Dendritic cell treated with granulocyte-macrophage colony-stimulating factor and Interleukin-4, amounts not matched to agents 40 ng/mL and 50 ng/mL, for 4 days (primary cell): Measurements from ENCODE around the gene XYLT2.

Experiments
- H3K27ac Mint-ChIP-seq: one replicate; pipeline ENCODE4 v1.8.0; 2022; ENCODE audit warnings: mild to moderate bottlenecking, mixed read lengths
- H3K27me3 Mint-ChIP-seq: one replicate; pipeline ENCODE4 v1.8.0; 2022; ENCODE audit warnings: mild to moderate bottlenecking, mixed read lengths
- H3K36me3 Mint-ChIP-seq: one replicate; pipeline ENCODE4 v1.8.0; 2022; ENCODE audit warnings: low read depth, mixed read lengths
- H3K4me1 Mint-ChIP-seq: one replicate; pipeline ENCODE4 v1.8.0; 2022; ENCODE audit warnings: low read depth, mixed read lengths
- H3K4me3 Mint-ChIP-seq: one replicate; pipeline ENCODE4 v1.8.0; 2022; ENCODE audit warnings: mild to moderate bottlenecking, moderate library complexity, mixed read lengths
- H3K9me3 Mint-ChIP-seq: one replicate; pipeline ENCODE4 v1.8.0; 2022; ENCODE audit warnings: mixed read lengths
- intact Hi-C: fragments of 100-400 bp; cut with micrococcal nuclease; formaldehyde crosslinking; loops from one replicate; pipeline ENCODE4 v1.15.0; 2022

The XYLT2 gene

GRCh38 chr17:50371526-50371925 is 25.6 kb downstream of the XYLT2 start:
- Mint-ChIP-seq H3K27me3 (no peaks in the 10 kb centered on the region), H3K36me3 (peaks cover 62% of the 10 kb centered on the region), H3K4me1 (peaks cover 18% of the 10 kb centered on the region), H3K4me3 (no peak overlapping the region), H3K27ac (no peak overlapping the region), H3K9me3 (no peaks in the 10 kb centered on the region)
- intact Hi-C loops: no loop called here

GRCh38 chr17:50372222-50372757 is 26.4 kb downstream of the XYLT2 start:
- Mint-ChIP-seq H3K36me3 (peaks cover 54% of the 10 kb centered on the region), H3K4me3 (peak overlapping the region; percentile 96), H3K27me3 (no peaks in the 10 kb centered on the region), H3K9me3 (no peaks in the 10 kb centered on the region), H3K4me1 (peaks cover 18% of the 10 kb centered on the region), H3K27ac (peak overlapping the region; percentile 96)
- intact Hi-C loops: loop anchor here (1.0 kb wide), 1 partner anchor 25 kb away; the partner anchor contains the start of gene LRRC59

- H3K4me1 Mint-ChIP-seq: peaks cover 18% of the 10 kb centered on the region
- peaks cover 48% of the 10 kb centered on the region for H3K36me3 Mint-ChIP-seq
- peak within 1 kb of the TSS; percentile 96 for H3K4me3 Mint-ChIP-seq
- H3K27me3 Mint-ChIP-seq: no peaks in the 10 kb centered on the region
- H3K9me3 Mint-ChIP-seq: no peaks in the 10 kb centered on the region
- intact Hi-C loops: loop anchor here (1.0 kb wide), 1 partner anchor 24 kb away; the partner anchor contains the start of gene LRRC59
- peak within 1 kb of the TSS; percentile 96 for H3K27ac Mint-ChIP-seq
Observed at GRCh38 chr17:50372758-50373556, 27.0 kb downstream of the XYLT2 start, which contains the start of the genes EME1 and MRPL27. Gene EME1, plus strand, starts transcription at chr17:50373229. Its CDS starts 1,980 bp downstream, at chr17:50375209. Gene MRPL27, minus strand, starts transcription at chr17:50373184. Its CDS starts 14 bp downstream, at chr17:50373170.

- H3K9me3 Mint-ChIP-seq: no peaks in the 10 kb centered on the region
- H3K27me3 Mint-ChIP-seq: no peaks in the 10 kb centered on the region
- H3K4me3 Mint-ChIP-seq: no peak overlapping the region
- no peak overlapping the region for H3K27ac Mint-ChIP-seq
- intact Hi-C loops: no loop called here
- peaks cover 18% of the 10 kb centered on the region for H3K4me1 Mint-ChIP-seq
- peaks cover 41% of the 10 kb centered on the region for H3K36me3 Mint-ChIP-seq
Observed at GRCh38 chr17:50373705-50374104, 27.8 kb downstream of the XYLT2 start.

- Mint-ChIP-seq H3K4me1 (peaks cover 17% of the 10 kb centered on the region), H3K27me3 (no peaks in the 10 kb centered on the region), H3K36me3 (peaks cover 30% of the 10 kb centered on the region)
Observed at GRCh38 chr17:50375858-50376538, 30.1 kb downstream of the XYLT2 start.

GRCh38 chr17:50379351-50380132 is 33.6 kb downstream of the XYLT2 start:
- no peaks in the 10 kb centered on the region for H3K9me3 Mint-ChIP-seq
- no peak overlapping the region for H3K27ac Mint-ChIP-seq
- H3K4me1 Mint-ChIP-seq: no peaks in the 10 kb centered on the region
- H3K27me3 Mint-ChIP-seq: no peaks in the 10 kb centered on the region
- intact Hi-C loops: loop anchor here (5.0 kb wide), 1 partner anchor 323 kb away; no protein-coding TSS in a partner anchor
- H3K36me3 Mint-ChIP-seq: peaks cover 46% of the 10 kb centered on the region
- H3K4me3 Mint-ChIP-seq: no peak overlapping the region

More at GRCh38 chr17:50375858-50376538, 30.1 kb downstream of the XYLT2 start:
- intact Hi-C loops: loop anchor here (5.0 kb wide), 1 partner anchor 326 kb away; no protein-coding TSS in a partner anchor
- H3K27ac Mint-ChIP-seq: no peak overlapping the region
- H3K9me3 Mint-ChIP-seq: no peaks in the 10 kb centered on the region
- H3K4me3 Mint-ChIP-seq: no peak overlapping the region

GRCh38 chr17:50380369-50381259 is 34.7 kb downstream of the XYLT2 start:
- no peaks in the 10 kb centered on the region for H3K9me3 Mint-ChIP-seq
- H3K27ac Mint-ChIP-seq: no peak overlapping the region
- intact Hi-C loops: no loop called here
- no peaks in the 10 kb centered on the region for H3K27me3 Mint-ChIP-seq
- no peaks in the 10 kb centered on the region for H3K4me1 Mint-ChIP-seq
- peaks cover 57% of the 10 kb centered on the region for H3K36me3 Mint-ChIP-seq
- no peak overlapping the region for H3K4me3 Mint-ChIP-seq

GRCh38 chr17:50381260-50381815 is 35.4 kb downstream of the XYLT2 start:
- H3K27me3 Mint-ChIP-seq: no peaks in the 10 kb centered on the region
- H3K9me3 Mint-ChIP-seq: no peaks in the 10 kb centered on the region
- no peak overlapping the region for H3K27ac Mint-ChIP-seq
- peaks cover 64% of the 10 kb centered on the region for H3K36me3 Mint-ChIP-seq
- intact Hi-C loops: no loop called here
- H3K4me3 Mint-ChIP-seq: no peak overlapping the region
- H3K4me1 Mint-ChIP-seq: no peaks in the 10 kb centered on the region

- H3K4me1 Mint-ChIP-seq: no peaks in the 10 kb centered on the region
- H3K36me3 Mint-ChIP-seq: peaks cover 70% of the 10 kb centered on the region
- no peaks in the 10 kb centered on the region for H3K9me3 Mint-ChIP-seq
- H3K4me3 Mint-ChIP-seq: no peak overlapping the region
- intact Hi-C loops: no loop called here
- H3K27ac Mint-ChIP-seq: no peak overlapping the region
- no peaks in the 10 kb centered on the region for H3K27me3 Mint-ChIP-seq
Observed at GRCh38 chr17:50381920-50382319, 36.0 kb downstream of the XYLT2 start.

- H3K4me3 Mint-ChIP-seq: no peak overlapping the region
- intact Hi-C loops: no loop called here
Observed at GRCh38 chr17:50382931-50383330, 37.0 kb downstream of the XYLT2 start.

GRCh38 chr17:50386510-50386909 is 40.6 kb downstream of the XYLT2 start:
- intact Hi-C loops: no loop called here
- Mint-ChIP-seq H3K27ac (no peak overlapping the region), H3K36me3 (peaks cover 100% of the 10 kb centered on the region)

More at GRCh38 chr17:50382931-50383330, 37.0 kb downstream of the XYLT2 start:
- H3K36me3 Mint-ChIP-seq: peaks cover 80% of the 10 kb centered on the region
- H3K27ac Mint-ChIP-seq: no peak overlapping the region
- no peaks in the 10 kb centered on the region for H3K27me3 Mint-ChIP-seq
- H3K4me1 Mint-ChIP-seq: no peaks in the 10 kb centered on the region
- H3K9me3 Mint-ChIP-seq: no peaks in the 10 kb centered on the region

GRCh38 chr17:50388728-50389127 is 42.8 kb downstream of the XYLT2 start:
- H3K4me1 Mint-ChIP-seq: peaks cover 17% of the 10 kb centered on the region
- no peak overlapping the region for H3K27ac Mint-ChIP-seq
- H3K27me3 Mint-ChIP-seq: no peaks in the 10 kb centered on the region
- intact Hi-C loops: no loop called here
- peaks cover 100% of the 10 kb centered on the region for H3K36me3 Mint-ChIP-seq
- no peak overlapping the region for H3K4me3 Mint-ChIP-seq
- H3K9me3 Mint-ChIP-seq: no peaks in the 10 kb centered on the region

More at GRCh38 chr17:50386510-50386909, 40.6 kb downstream of the XYLT2 start:
- Mint-ChIP-seq H3K9me3 (no peaks in the 10 kb centered on the region), H3K4me3 (no peak overlapping the region), H3K27me3 (no peaks in the 10 kb centered on the region), H3K4me1 (peaks cover 2% of the 10 kb centered on the region)
